IPS DF 6.9 (cell line): ENCODE data around the gene TTLL6.

ENCODE experiments used
- DNase-seq: peaks from one replicate; pipeline ENCODE4 v3.0.0-alpha.2; 2013; ENCODE audit warnings: low read depth, low spot score
- H3K27ac ChIP-seq: one replicate; pipeline ENCODE4 v1.5.1; 2013; ENCODE audit warnings: low read length, control low read depth
- H3K27me3 ChIP-seq: 2 replicates; pipeline ENCODE4 v1.6.1; 2013; ENCODE audit warnings: mild to moderate bottlenecking, low read length; ENCODE audit not compliant: control insufficient read depth, insufficient read depth
- H3K36me3 ChIP-seq: 2 replicates; pipeline ENCODE4 v1.6.1; 2013; ENCODE audit warnings: low read length; ENCODE audit not compliant: control insufficient read depth, insufficient read depth
- H3K4me1 ChIP-seq: 2 replicates; pipeline ENCODE4 v1.6.1; 2013; ENCODE audit warnings: low read length; ENCODE audit not compliant: control insufficient read depth, insufficient read depth
- H3K4me3 ChIP-seq: 2 replicates; pipeline ENCODE4 v1.5.1; 2013; ENCODE audit warnings: mild to moderate bottlenecking, low read length
- H3K9me3 ChIP-seq: 2 replicates; pipeline ENCODE4 v1.6.1; 2013; ENCODE audit warnings: low read length, inconsistent platforms; ENCODE audit not compliant: control insufficient read depth, insufficient read depth
- WGBS: extraction: QIAGEN DNeasy Blood & Tissue Kit; methylation state at CpG from one replicate; pipeline ENCODE4 v1.1.7; 2013; ENCODE audit warnings: mixed read lengths, missing lambda C conversion rate; ENCODE audit not compliant: insufficient read length, insufficient coverage; 5-methylcytosine and 5-hydroxymethylcytosine counted together

The TTLL6 gene

GRCh38 chr17:48816774-48817590 is at the start of gene TTLL6:
TSS of gene TTLL6 (minus strand) at chr17:48817229. CDS start at chr17:48817072, 157 bp downstream.
- H3K9me3 ChIP-seq: no peaks in the 10 kb centered on the region
- peaks cover 6% of the 10 kb centered on the region; the same call in 1 of the 2 replicates for H3K4me1 ChIP-seq
- peak; percentile 89 for DNase-seq
- H3K4me3 ChIP-seq: peak within 1 kb of the TSS; percentile 86
- H3K27me3 ChIP-seq: no peaks in the 10 kb centered on the region
- WGBS: no CpG with 5 or more reads among the region's 64 CpGs
- no peaks in the 10 kb centered on the region for H3K36me3 ChIP-seq
- no peak within 1 kb of the TSS for H3K27ac ChIP-seq

DNA sequence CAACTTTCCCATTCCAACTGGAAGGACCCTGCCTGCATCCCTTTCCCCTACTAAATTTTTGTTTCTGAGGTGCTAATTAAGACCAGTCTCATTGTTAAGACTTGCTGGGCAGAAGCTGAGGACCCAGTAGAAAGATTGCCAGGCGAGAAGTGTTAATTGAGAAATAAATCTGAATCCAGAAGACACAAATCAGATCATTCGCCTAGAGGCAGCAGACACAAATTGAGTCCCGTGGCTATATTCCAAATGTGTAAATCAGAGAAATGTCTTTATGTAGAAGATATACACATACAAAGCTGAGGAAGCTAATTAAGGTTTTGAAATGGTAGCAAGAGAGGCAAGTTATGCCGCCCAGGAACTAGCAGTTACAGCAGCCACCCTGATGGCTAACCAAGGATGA is 43.4 kb upstream of the TTLL6 start:
- Histone ChIP-seq H3K27me3 (no peaks in the 10 kb centered on the region), H3K9me3 (no peaks in the 10 kb centered on the region), H3K27ac (no peak overlapping the region), H3K36me3 (no peaks in the 10 kb centered on the region), H3K4me3 (no peak overlapping the region), H3K4me1 (no peaks in the 10 kb centered on the region)
- WGBS: no CpG with 5 or more reads among the region's 4 CpGs
- no peak for DNase-seq

GRCh38 chr17:48860034-48860433 is 43.0 kb upstream of the TTLL6 start:
- Histone ChIP-seq H3K27ac (no peak overlapping the region), H3K4me1 (no peaks in the 10 kb centered on the region), H3K36me3 (no peaks in the 10 kb centered on the region), H3K4me3 (no peak overlapping the region), H3K9me3 (no peaks in the 10 kb centered on the region), H3K27me3 (no peaks in the 10 kb centered on the region)
- no CpG with 5 or more reads among the region's 3 CpGs for WGBS
- no peak for DNase-seq

- H3K27me3 ChIP-seq: no peaks in the 10 kb centered on the region
- no peak overlapping the region for H3K27ac ChIP-seq
- no peaks in the 10 kb centered on the region for H3K4me1 ChIP-seq
- no peaks in the 10 kb centered on the region for H3K9me3 ChIP-seq
- 100% methylated on average over 1 of the region's 3 CpGs for WGBS
- H3K4me3 ChIP-seq: no peak overlapping the region
- no peak for DNase-seq
- H3K36me3 ChIP-seq: no peaks in the 10 kb centered on the region
Observed at GRCh38 chr17:48856122-48856821, 39.2 kb upstream of the TTLL6 start.

- no peaks in the 10 kb centered on the region for H3K27me3 ChIP-seq
- H3K36me3 ChIP-seq: no peaks in the 10 kb centered on the region
- H3K9me3 ChIP-seq: no peaks in the 10 kb centered on the region
- no CpG with 5 or more reads among the region's 7 CpGs for WGBS
- H3K4me3 ChIP-seq: no peak overlapping the region
- no peak overlapping the region for H3K27ac ChIP-seq
- H3K4me1 ChIP-seq: no peaks in the 10 kb centered on the region
- no peak for DNase-seq
Observed at GRCh38 chr17:48854774-48855476, 37.9 kb upstream of the TTLL6 start.

DNA sequence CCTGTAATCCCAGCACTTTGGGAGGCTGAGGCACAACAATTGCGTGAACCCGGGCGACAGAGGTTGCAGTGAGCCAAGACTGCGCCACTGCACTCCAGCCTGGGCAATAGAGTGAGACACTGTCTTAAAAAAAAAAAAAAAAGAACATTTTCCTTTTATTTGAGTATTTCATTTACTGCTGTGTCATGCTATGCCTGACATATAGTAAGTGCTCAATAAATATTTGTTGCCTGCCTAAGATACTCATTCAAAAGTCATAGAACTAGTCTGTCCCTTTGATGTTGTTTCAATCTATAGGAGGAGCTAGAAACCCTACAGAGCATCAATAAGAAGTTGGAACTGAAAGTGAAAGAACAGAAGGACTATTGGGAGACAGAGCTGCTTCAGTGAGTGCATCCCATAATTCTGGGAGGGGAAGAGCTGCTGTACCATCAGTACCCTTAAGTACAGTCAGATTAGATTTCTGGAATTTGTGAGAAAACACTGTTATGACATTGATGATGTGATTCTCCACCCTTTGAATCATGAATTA is 33.8 kb upstream of the TTLL6 start:
- no peaks in the 10 kb centered on the region for H3K36me3 ChIP-seq
- no peaks in the 10 kb centered on the region for H3K27me3 ChIP-seq
- H3K9me3 ChIP-seq: no peaks in the 10 kb centered on the region
- H3K4me1 ChIP-seq: no peaks in the 10 kb centered on the region
- no peak overlapping the region for H3K4me3 ChIP-seq
- no peak overlapping the region for H3K27ac ChIP-seq
- no peak for DNase-seq
- no CpG with 5 or more reads among the region's 4 CpGs for WGBS

GRCh38 chr17:48843187-48843900 is 26.3 kb upstream of the TTLL6 start:
- Histone ChIP-seq H3K9me3 (no peaks in the 10 kb centered on the region), H3K4me1 (no peaks in the 10 kb centered on the region), H3K36me3 (no peaks in the 10 kb centered on the region), H3K27ac (no peak overlapping the region), H3K27me3 (no peaks in the 10 kb centered on the region), H3K4me3 (no peak overlapping the region)
- no peak for DNase-seq
- WGBS: no CpG with 5 or more reads among the region's 6 CpGs

DNA sequence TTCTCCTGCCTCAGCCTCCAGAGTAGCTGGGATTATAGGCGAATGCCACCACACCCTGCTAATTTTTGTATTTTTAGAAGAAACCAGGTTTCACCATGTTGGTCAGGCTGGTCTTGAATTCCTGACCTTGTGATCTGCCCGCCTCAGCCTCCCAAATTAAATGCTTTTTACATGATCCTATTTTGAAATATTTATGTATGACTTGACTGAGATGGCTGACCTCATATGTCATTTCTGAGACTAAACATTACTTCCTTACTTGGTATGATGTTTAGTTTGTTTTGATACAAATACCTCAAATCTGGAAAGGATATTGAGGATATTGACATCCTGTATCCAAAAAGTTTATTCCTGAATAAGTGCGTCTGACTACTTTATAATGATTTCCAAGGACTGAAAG is 25.7 kb upstream of the TTLL6 start:
- DNase-seq: no peak

GRCh38 chr17:48841395-48841831 is 24.4 kb upstream of the TTLL6 start:
- H3K9me3 ChIP-seq: no peaks in the 10 kb centered on the region
- H3K4me3 ChIP-seq: no peak overlapping the region
- no peak for DNase-seq
- H3K4me1 ChIP-seq: no peaks in the 10 kb centered on the region
- no peaks in the 10 kb centered on the region for H3K36me3 ChIP-seq
- H3K27ac ChIP-seq: no peak overlapping the region
- WGBS: no CpG with 5 or more reads among the region's 3 CpGs
- no peaks in the 10 kb centered on the region for H3K27me3 ChIP-seq

More for the DNA sequence above, 25.7 kb upstream of the TTLL6 start:
- Histone ChIP-seq H3K9me3 (no peaks in the 10 kb centered on the region), H3K27me3 (no peaks in the 10 kb centered on the region), H3K4me3 (no peak overlapping the region), H3K36me3 (no peaks in the 10 kb centered on the region), H3K4me1 (no peaks in the 10 kb centered on the region), H3K27ac (no peak overlapping the region)
- no CpG with 5 or more reads among the region's 3 CpGs for WGBS

- H3K36me3 ChIP-seq: no peaks in the 10 kb centered on the region
- no peaks in the 10 kb centered on the region for H3K4me1 ChIP-seq
- DNase-seq: no peak
- H3K4me3 ChIP-seq: no peak overlapping the region
- WGBS: no CpG with 5 or more reads among the region's 3 CpGs
- no peaks in the 10 kb centered on the region for H3K9me3 ChIP-seq
- no peaks in the 10 kb centered on the region for H3K27me3 ChIP-seq
- H3K27ac ChIP-seq: no peak overlapping the region
Observed at GRCh38 chr17:48840441-48840840, 23.4 kb upstream of the TTLL6 start.
